ENCODE data around the gene MUS81.

MUS81 gene

GRCh38 chr11:65849366-65849765, 10.9 kb upstream of the MUS81 start:
- DNase-seq (ENCODE audit: low spot score) (peak; percentile 42), ATAC-seq (ENCODE audit: low read depth) (peak; percentile 5; the same call in 2 of the 3 replicates)
- no peaks in the 10 kb centered on the region for H3K9me3 ChIP-seq (ENCODE audit: severe bottlenecking)
- H3K4me3 ChIP-seq (ENCODE audit: severe bottlenecking), result no peak overlapping the region
- no peak overlapping the region for H3K27ac ChIP-seq (ENCODE audit: poor library complexity, severe bottlenecking)
- peaks cover 18% of the 10 kb centered on the region for H3K36me3 ChIP-seq (ENCODE audit: low read depth)
- H3K27me3 ChIP-seq (ENCODE audit: insufficient read depth, poor library complexity, severe bottlenecking), result no peaks in the 10 kb centered on the region
- no peak for TF ChIP-seq CTCF (IDR thresholded peaks at IDR 0.05; ENCODE audit: poor library complexity, severe bottlenecking)
- no peaks in the 10 kb centered on the region for H3K4me1 ChIP-seq (ENCODE audit: insufficient read depth, poor library complexity, severe bottlenecking)

- ATAC-seq (ENCODE audit: low read depth) (peak; percentile 0; the same call in 1 of the 3 replicates), DNase-seq (ENCODE audit: low spot score) (peak; percentile 51)
- Histone ChIP-seq H3K27ac (ENCODE audit: poor library complexity, severe bottlenecking) (no peak overlapping the region), H3K4me1 (ENCODE audit: insufficient read depth, poor library complexity, severe bottlenecking) (no peaks in the 10 kb centered on the region), H3K36me3 (ENCODE audit: low read depth) (peaks cover 22% of the 10 kb centered on the region), H3K27me3 (ENCODE audit: insufficient read depth, poor library complexity, severe bottlenecking) (no peaks in the 10 kb centered on the region), H3K9me3 (ENCODE audit: severe bottlenecking) (no peaks in the 10 kb centered on the region), H3K4me3 (ENCODE audit: severe bottlenecking) (no peak overlapping the region)
- TF ChIP-seq CTCF (IDR thresholded peaks at IDR 0.05; ENCODE audit: poor library complexity, severe bottlenecking), result no peak
Measured at GRCh38 chr11:65849771-65850216, 10.4 kb upstream of the MUS81 start.

GRCh38 chr11:65850217-65851082, 9.8 kb upstream of the MUS81 start:
- Histone ChIP-seq H3K4me3 (ENCODE audit: severe bottlenecking) (no peak overlapping the region), H3K27ac (ENCODE audit: poor library complexity, severe bottlenecking) (no peak overlapping the region), H3K9me3 (ENCODE audit: severe bottlenecking) (no peaks in the 10 kb centered on the region), H3K36me3 (ENCODE audit: low read depth) (peaks cover 26% of the 10 kb centered on the region), H3K27me3 (ENCODE audit: insufficient read depth, poor library complexity, severe bottlenecking) (no peaks in the 10 kb centered on the region), H3K4me1 (ENCODE audit: insufficient read depth, poor library complexity, severe bottlenecking) (no peaks in the 10 kb centered on the region)
- ATAC-seq (ENCODE audit: low read depth) (peak; percentile 7), DNase-seq (ENCODE audit: low spot score) (peak; percentile 53)
- TF ChIP-seq CTCF (IDR thresholded peaks at IDR 0.05; ENCODE audit: poor library complexity, severe bottlenecking), result no peak

GRCh38 chr11:65851083-65851579, 9.1 kb upstream of the MUS81 start:
- Histone ChIP-seq H3K9me3 (ENCODE audit: severe bottlenecking) (no peaks in the 10 kb centered on the region), H3K27ac (ENCODE audit: poor library complexity, severe bottlenecking) (no peak overlapping the region), H3K27me3 (ENCODE audit: insufficient read depth, poor library complexity, severe bottlenecking) (no peaks in the 10 kb centered on the region), H3K36me3 (ENCODE audit: low read depth) (peaks cover 33% of the 10 kb centered on the region), H3K4me1 (ENCODE audit: insufficient read depth, poor library complexity, severe bottlenecking) (no peaks in the 10 kb centered on the region), H3K4me3 (ENCODE audit: severe bottlenecking) (no peak overlapping the region)
- ATAC-seq (ENCODE audit: low read depth) (peak; percentile 3), DNase-seq (ENCODE audit: low spot score) (no peak)
- peak; percentile 31 for TF ChIP-seq CTCF (IDR thresholded peaks at IDR 0.05; ENCODE audit: poor library complexity, severe bottlenecking)
